NCI-H2196 treated with DMSO at 0.1 percent for 48 hours (cell line): Measurements from ENCODE around the gene RTEL1.
"Not testable (repeated sequence)": the region's sequence is repeated elsewhere in the genome, so short reads cannot be mapped to it uniquely, and the experiment has no call there.

Experiments used
- DNase-seq: peaks from one replicate; lab custom pipeline; 2025; ENCODE audit not compliant: unreplicated experiment; lab: John Stamatoyannopoulos, UW

The RTEL1 gene

DNA sequence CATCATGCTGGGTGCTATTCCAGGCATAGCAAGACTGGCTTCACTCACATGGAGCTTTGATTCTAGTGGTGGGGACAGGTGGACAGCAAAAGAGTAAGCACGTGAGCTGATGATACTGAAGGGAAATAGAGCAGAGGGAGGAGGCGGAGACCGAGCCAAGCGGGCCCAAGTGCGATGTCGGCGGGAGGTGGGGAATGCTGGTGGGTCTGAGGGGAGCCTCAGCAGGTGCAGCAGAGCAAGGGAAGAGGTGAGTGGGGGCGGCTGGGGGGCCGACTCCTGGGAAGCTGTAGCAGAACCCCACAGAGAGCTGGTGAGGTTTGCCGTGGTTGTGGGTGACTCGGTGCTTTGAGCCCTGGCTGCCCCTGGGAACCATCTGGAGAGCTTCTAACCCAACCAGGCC, 10.2 kb downstream of the RTEL1 start:
- no peak for DNase-seq

DNA sequence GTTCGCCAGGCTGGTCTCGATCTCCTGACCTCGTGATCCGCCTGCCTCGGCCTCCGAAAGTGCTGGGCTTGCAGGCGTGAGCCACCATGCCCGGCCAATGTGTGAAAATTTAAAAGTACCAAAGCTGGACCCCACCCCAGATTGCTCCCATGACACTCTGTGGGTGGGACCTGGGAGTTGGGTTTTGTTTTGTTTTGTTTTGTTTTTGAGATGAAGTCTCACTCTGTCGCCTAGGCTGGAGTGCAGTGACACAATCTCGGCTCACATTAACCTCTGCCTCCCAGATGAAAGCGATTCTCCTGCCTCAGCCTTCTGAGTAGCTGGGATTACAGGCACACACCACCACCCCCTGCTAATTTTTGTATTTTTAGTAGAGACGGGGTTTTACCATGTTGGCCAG, 13.6 kb downstream of the RTEL1 start:
- DNase-seq: not testable (repeated sequence)

DNA sequence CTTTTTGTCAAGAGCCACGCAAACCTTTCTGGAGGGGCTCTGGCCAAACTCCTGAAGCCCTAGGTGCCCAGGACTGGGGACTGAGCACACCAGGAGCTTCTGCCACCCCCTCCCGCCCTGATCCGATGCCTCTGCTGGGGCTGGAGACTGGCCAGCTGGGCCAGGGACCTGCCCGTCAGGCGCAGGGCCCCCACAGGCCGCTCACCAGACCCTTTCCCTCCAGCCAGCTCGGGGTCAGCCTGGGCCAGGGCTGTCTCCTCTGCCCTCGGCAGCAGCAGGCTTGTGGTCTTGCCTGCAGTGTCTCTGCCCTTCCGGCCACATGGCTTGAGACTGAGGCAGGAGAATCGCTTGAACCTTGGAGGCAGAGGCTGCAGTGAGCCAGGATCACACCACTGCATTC, 14.6 kb downstream of the RTEL1 start:
- no peak for DNase-seq

DNA sequence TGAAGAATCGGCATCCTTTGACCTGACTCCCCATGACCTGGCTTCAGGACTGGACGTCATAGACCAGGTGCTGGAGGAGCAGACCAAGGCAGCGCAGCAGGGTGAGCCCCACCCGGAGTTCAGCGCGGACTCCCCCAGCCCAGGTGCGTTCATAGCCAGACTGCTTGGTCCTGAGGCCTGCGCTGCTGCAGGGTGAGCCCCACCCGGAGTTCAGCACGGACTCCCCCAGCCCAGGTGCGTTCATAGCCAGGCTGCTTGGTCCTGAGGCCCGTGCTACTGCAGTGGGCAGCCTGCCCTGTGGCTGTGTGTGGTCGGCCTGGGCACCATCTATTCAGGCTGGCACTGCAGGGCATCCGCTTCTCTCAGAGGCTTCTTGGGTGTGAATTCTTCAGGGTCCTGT, 15.8 kb downstream of the RTEL1 start:
- no peak for DNase-seq

DNA sequence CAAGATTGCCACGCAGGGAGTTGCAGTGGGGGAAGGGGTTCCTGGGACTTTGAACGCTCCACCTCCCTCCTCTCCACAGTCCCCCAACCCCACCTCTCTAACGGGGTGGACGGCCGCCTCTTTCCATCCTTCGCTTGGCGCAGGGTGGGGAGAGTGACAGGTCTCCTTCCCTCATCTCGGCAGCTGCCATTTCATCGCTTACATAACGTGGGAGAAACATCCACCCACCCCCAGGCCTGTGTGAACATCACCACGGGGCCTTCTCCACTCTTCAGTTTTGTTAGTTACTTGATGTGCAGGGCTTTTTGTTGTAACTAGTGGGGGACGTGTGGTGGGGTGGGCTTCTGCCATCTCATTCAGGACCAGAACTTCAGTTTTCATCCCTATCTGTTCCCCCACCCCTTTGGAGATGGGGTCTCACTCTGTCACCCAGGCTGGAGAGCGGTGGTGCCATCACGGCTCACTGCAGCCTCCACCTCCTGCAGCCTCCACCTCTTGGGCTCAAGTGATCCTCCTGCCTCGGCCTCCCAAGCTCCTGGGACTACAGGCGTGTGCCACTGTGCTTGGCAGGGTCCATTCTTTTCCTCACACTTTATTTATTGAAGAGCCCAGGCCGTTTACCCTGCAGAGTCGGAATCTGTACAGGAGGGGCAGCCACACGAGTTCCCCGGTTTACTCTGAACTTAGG, 17.7 kb downstream of the RTEL1 start:
- no peak for DNase-seq

GRCh38 chr20:63678071-63678470, 20.0 kb downstream of the RTEL1 start:
- no peak for DNase-seq

- DNase-seq: no peak
Measured at GRCh38 chr20:63678667-63679465, 20.8 kb downstream of the RTEL1 start.

- no peak for DNase-seq
Measured at GRCh38 chr20:63679799-63680305, 21.7 kb downstream of the RTEL1 start.

DNA sequence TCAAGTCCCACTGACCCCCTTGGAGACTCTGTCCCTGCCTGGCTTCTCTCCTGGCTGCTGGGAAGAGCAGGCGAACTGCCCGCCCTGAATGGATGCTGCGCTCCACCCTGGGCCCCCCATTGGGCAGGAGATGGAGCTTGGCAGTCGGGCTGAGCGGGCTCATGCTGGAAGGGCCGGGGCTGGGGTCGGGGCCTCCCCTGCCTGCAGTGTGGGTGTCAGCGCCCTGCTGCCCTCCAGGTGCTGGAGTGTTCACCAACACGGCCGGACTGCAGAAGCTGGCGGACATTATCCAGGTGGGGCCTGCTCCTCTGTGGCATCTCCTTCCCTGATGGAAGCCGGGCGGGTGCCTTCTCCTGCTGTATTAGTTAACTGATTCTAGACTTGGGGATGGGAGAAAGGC, 22.3 kb downstream of the RTEL1 start:
- DNase-seq: no peak

DNA sequence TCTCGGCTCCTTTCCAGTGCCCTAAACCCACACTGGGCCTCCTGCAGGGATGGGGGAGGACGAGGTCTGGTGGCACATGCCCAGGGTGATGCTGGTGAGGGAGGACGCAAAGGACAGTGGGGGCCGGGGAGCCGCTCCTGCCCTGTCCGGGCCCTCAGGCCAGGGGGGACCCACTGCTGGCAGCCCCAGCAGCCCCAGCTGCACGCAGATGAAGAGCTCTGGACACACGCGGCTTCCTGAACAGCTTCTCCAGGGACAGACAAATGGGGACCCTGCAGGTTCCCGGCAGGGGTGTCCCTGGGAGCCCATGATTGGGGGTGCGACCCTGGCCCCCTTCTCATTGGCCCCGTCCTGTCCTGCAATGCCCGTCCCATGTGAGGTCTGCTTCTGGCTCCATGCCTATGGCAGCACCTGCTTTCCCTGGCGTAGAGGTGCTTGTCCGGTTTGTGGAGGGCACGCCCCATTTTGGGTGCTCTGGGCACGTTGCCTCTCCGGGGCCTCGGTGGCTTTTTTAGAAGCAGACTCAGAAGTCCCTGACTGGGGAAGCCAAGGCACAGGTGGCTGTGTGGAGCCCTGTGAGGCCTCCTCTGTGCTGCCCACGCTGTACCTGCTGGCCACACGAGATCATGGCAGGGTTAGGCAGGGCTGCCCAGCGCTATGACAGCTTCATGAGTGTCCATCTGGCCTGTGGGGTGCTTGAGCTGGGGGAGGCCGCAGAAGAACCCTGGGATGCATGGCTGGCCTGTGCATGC, 22.9 kb downstream of the RTEL1 start:
- DNase-seq: no peak

DNA sequence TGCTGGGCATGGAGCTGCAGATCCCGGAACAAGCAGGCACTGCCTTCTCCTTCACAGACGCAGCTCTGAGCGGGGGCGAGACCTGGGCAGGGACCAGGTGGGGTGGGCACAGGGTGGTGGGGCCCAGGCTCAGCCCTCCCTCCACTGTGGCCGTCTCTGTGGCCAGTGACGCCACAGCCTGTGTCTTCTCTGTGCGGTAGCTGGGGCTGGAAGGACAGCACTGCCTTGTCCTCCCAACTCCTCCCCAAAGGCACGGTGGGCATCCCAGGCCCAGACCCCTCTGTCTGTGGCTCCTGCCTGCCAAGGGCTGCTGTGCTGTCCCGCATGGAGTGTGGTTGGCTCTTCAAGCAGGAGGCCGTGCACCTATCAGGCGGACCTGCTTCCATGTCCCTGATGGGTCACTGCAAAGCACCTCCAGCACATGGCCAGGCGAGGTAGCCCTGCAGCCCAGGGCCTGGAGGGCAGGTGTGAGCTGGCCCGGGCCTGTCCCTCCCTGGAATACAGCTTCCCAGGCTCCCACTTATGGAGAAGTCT, 23.6 kb downstream of the RTEL1 start:
- DNase-seq: no peak

DNA sequence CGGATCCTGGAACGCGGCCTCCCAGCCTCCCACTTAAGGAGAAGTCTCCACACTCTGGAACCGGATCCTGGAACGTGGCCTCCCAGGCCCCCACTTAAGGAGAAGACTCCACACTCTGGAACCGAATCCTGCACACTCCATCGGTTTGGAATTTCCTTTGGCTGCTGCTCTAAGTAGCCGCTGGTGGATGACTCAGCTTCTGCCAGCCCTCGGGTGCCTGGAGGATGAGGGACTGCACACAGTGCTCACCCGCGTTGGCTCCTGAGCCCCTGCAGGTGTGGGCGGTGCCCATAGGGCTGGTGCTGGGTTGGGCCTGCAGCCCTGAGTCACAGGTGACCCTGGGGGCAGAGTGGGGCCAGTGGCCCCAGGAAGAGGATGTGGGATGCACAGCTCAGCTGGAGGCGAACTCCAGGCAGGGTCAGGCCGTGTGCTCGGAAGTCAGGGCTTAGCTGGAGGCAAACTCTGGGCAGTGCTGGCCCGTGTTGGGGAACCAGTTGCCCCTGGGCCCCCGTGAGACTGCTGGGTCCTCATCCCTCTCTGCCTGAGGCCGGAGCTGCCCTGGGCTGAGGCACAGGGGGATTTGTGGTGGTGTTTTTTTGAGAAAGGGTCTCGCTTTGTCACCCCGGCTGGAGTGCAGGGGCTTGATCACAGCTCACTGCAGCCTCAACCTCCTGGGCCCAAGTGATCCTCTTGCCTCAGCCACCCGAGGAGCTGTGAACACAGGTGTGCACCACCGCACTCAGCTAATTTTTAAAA, 24.4 kb downstream of the RTEL1 start:
- DNase-seq: peak; percentile 14

- DNase-seq: no peak
Measured at GRCh38 chr20:63685269-63686026, 27.3 kb downstream of the RTEL1 start.

DNA sequence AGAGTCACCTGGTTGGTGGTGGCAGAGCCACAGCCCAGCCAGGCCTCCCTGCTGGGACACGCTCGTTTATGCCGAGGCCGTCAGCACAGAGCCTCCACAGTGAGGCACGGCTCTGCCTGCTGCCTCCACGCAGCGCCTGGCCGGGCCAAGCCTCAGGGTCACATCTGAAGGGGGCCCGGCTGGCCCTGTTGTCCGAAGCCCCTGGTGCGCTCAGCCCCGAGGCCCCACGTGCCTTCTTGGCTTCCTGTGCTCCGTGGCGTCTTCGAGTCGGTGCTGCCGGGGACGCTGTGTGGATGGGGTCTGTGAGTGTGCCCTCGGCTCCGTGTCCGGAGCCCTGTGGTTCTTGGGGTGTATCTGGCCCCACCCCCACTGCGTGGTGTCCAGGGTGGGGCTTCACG, 28.0 kb downstream of the RTEL1 start:
- DNase-seq: no peak

DNA sequence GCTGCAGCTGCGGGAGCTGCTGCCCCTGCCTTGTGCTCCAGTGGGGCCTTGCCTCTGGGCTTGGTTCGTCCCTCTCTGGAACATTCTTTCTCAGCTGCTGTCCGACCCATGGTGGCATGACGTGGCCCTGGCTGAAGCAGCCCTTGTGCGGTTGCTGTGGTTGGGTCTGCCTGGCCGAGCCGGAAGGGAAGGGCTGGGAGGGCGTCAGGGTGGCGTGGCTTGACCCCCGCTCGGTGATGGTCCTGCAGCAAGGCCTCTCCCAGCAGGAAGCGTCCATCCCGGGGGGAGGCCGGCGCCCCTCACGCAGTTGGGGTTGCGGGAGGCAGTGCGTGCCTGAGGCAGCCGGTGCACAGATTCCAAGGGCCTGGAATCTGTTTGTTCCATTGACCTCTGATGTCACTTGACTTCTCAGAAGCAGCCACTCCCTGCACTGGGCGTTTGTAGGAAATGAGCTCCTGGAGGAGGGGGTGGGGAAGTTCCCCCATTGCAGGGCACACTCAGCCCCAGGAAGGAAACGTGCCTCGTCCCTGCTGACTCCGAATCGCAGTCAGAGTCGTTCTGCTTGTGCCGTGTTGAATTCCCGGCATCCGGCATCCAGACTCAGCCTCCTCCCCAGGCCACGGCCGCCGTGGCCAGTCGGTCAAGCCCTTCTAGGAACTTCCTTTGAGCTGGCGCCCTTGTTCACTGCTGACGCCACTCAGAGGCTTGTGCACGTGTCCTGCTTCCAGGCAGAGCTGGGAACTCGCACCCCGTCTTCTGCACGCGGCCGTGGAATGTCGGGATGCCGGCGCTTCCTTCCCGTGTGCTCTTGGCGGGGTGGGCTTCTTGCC, 28.6 kb downstream of the RTEL1 start:
- DNase-seq: no peak

GRCh38 chr20:63687419-63688178, 29.5 kb downstream of the RTEL1 start:
- DNase-seq: no peak

GRCh38 chr20:63688228-63689045, 30.3 kb downstream of the RTEL1 start:
- no peak for DNase-seq
